GM21619 (cell line): ENCODE measurements around the gene CSNK1E.

Source experiments
- ATAC-seq: cut with Tn5 transposase; IDR thresholded peaks from one replicate; pipeline ENCODE4 v1.9.1; 2021; ENCODE audit not compliant: unreplicated experiment

The CSNK1E gene

DNA sequence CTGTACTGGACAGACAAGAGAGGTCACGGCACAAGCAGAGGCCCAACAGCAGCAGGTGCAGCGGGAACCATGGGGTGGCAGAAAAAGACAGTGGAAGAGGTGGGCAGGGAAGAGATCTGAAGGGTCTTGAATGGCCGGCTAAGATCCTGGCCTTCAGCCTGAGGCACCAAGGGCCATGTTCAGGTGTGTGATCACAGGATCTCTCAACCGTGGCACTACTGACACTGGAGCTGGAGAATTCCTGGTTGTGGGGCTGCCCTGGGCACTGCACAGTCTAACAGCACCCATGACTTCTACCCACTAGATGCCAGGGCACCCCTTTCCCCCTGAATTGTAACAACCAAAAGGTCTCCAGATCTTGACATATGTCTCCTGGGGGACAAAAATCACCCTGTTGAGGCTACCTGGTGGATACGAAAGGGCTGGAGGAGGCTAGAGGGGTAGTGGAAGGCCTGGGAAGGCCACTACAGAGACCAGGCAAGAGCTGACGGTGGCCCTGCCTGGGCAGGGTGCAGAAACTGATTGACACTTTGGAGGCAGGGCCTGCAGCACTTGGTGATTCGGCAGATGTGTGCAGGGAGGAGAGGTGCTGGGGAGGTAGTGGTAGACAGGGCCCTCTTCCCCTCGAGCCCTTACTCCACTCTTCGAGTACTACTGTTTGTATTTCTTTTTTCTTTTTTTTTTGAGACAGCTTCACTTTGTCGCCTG is 8.3 kb downstream of the CSNK1E start:
- no peak for ATAC-seq

- peak; percentile 69 for ATAC-seq
Measured at GRCh38 chr22:38305471-38306448, 11.5 kb downstream of the CSNK1E start.

GRCh38 chr22:38304526-38304925 is 12.7 kb downstream of the CSNK1E start:
- no peak for ATAC-seq

- ATAC-seq, result no peak
Measured at GRCh38 chr22:38303974-38304373, 13.3 kb downstream of the CSNK1E start.

- no peak for ATAC-seq
Measured at GRCh38 chr22:38302906-38303305, 14.3 kb downstream of the CSNK1E start.

DNA sequence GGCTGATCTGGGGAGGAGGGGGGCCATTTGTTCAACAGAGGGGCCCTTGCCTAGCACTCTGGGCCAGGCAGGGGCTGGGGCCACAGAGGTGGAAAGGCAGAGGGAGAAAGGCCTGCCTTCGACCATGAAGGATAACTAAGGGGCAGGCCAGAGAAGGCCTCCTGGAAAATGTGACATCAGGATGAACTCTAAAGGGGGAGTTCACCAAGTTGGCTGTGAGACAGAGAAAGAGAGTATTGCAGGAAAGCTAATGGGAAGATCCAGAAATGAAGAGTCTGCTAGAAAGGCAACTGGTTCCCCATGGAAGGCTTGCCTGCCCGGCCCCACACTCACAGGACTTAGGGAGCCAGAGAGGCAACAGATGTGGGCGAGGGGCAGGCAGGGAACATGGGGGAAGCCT is 16.3 kb downstream of the CSNK1E start:
- no peak for ATAC-seq

GRCh38 chr22:38300197-38300945 is 16.9 kb downstream of the CSNK1E start:
- no peak for ATAC-seq

GRCh38 chr22:38299770-38300102 is 17.5 kb downstream of the CSNK1E start:
- ATAC-seq, result no peak

- ATAC-seq, result no peak
Measured at GRCh38 chr22:38298312-38299005, 18.8 kb downstream of the CSNK1E start.

DNA sequence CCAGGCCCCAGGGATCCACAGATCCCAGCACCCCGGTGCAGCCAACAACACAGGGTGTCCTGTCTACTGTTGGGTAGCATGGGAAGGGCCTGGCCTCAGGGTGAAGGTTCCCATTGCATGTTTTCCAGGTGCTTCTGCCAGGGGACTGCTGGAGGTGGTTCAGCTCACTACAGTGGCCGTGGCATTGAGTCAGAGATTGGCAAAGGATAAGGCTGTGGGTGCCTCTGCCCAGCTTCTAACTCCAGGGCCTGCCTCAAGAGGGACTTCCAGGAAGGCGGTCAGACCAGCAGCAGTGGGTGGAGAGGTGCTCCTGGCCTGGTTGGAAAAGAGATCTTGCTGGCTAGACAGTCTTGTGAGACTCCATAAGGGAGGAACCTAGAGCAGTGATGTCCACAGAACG is 20.9 kb downstream of the CSNK1E start:
- ATAC-seq, result no peak

DNA sequence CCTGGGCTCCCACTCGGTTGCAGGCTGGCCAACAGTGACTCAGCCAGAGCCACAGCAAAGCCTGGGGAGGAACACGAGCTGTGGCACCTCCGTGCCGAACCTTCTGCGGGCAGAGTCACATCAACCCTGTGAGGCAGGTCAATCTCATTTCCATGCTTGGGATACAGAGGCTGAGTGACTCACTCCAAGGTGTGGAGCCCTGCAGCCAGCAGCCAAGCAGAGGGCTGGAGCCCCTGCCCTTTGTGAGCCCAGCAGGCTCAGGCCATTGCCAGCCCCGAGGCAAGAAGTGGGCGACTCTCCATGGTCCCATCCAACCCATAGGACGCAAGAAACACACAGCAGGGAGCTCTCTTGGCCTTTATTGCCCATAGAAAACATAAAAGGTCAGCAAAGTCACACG is 21.4 kb downstream of the CSNK1E start:
- no peak for ATAC-seq

GRCh38 chr22:38295339-38295738 is 21.9 kb downstream of the CSNK1E start:
- ATAC-seq, result no peak

DNA sequence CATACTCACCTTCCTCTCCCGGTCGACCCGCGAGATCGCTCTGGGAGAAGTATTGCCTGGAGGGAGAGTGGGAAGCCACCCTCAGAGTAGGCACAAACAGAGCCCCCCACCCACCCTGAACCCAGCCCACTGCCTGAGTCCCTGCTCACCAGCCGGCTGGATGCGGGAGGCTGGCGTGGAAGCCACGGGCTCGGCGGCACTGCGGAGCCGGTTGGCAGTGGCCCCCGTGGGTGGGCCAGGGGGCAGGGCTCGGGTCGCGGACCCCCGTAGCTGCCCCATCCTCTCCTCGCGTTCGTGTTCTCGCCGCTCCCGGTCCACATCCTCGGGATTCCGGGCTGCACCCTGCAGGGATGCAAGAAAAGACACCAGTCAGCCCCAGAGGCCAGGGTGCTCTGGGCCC is 23.0 kb downstream of the CSNK1E start:
- ATAC-seq, result no peak

- ATAC-seq, result no peak
Measured at GRCh38 chr22:38292694-38293093, 24.5 kb downstream of the CSNK1E start.

DNA sequence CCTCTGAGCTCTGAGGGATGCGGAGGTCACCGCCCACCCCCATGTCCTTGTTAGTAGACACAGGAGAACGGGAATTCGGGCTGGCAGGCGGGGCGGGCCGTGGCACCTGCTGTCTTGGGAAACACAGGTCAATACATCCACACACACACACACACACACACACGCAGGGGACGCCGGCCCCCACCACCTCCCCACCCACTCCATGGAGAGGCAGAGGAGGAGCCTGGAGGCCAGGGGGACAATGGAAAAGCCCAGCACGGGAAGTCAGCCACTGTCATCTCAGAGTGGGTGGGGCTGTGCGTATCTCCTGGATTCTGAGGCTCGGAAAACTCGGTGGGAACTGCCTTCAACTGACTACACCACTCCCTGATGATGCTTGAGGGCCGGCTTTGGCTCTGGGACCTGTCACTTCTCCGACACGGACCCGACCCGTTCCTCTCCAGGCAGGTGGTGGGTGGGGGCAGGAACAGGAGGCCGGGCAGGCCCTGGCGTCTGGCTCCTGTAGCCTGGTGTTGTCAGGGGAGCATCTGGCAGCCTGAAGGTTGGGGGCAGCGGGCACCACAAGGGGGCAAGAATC is 25.9 kb downstream of the CSNK1E start:
- no peak for ATAC-seq

DNA sequence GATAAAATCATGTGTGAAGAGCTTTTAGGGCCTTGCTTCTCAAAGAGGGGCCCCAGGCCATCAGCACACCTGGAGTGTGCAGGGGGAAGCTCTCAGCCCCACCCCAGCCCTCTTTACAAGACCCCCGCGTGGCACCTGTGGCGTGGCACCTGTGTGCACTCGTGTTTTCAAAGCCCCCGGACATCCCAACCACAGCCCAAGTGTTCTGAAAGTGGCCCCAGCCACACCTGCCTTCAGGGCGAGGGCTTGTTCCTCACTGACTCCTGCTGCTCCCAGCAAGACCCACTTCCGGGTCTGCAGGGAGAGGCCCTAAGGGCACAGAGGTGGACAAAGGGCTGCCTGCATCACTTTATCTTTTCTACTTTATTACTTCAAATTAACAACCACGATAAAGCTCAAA is 26.9 kb downstream of the CSNK1E start:
- ATAC-seq, result no peak

DNA sequence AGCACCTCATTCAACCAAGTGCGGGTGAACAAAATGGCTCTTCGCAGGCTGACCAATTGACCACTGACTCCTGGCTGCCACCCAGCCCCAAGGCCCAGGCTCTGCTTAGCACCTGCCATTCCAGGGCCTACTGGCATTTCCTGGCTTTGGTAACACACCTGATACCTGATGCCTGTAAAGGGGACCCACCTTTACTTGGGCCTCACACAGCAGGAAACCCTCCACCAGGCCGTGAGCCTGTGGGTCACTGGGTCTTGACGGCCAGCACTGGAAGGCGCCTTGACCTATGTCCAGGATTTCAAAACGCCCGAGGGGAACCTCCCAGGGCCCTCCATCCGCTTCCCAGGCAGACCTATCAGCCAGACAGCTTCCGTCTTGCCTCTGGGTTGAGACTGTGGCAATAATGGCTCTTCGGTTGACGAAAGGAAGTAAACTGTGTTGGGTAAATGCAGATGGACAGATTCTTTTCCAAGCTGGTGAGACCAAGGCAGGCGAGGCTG is 27.6 kb downstream of the CSNK1E start:
- no peak for ATAC-seq

DNA sequence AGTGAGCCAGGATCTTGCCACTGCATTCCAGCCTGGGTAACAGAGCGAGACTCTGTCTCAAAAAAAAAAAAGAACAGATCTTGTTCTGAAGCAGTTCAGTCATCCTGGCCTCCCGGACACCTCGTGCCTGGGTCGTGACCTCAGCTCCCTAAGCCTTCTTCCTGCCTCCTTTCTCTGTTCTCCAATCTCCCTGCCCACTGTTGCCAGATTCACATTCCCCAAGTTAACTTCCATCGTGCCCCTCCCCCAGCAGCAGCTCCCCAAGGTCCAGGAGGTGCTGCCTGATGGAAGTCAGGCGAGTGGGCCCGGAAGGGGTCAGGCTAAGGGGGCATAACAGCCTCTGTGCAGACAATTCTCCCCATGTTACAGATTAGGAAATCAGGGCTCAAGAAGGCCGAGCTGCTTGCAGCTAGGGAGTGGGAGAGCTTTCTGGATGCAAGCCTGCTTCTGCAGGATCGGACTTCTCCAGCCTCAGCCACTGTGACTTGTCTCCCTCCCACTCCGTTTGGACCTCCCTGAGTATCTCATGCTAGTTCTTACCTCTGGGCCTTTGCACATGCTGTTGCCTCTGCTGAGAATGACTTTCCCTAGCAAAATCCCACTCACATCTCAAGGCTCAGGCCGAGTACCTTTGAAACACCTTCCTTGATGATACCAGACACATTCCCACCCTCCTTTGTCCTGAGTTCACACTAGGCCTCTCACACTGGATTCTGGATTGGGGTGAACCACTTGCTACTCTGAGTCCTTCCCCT is 30.1 kb downstream of the CSNK1E start:
- ATAC-seq, result no peak

- ATAC-seq, result no peak
Measured at GRCh38 chr22:38285018-38285417, 32.2 kb downstream of the CSNK1E start.

DNA sequence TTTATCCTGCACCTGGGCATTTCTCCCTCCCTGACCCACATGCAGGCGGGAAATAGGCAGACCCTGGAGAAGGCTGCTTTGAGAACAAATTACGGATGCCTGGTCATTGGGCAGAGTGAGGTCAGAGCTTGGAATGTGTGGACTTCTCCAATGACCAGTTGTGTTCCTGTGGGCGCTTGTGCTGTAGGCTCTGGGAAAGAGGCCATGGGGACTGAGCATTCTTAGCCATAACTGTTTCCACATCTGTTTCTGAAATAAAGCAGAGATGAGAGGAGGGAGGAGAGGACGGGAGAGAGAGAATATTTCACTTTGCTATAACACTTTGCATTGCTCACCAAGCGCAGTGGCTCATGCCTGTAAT is 33.2 kb downstream of the CSNK1E start:
- ATAC-seq, result no peak
